WI38 (cell line): ENCODE measurements around the gene CEACAM21.

ENCODE experiments used
- H3K4me3 ChIP-seq: 2 replicates; pipeline ENCODE4 v1.5.1; 2011; ENCODE audit warnings: low read depth, mild to moderate bottlenecking, control low read depth, low read length
- CTCF ChIP-seq: IDR thresholded peaks from 2 replicates; pipeline ENCODE4 v1.5.1; 2012; ENCODE audit warnings: low read depth, mild to moderate bottlenecking, control low read depth, low read length

CEACAM21 gene

GRCh38 chr19:41543582-41543981 is 32.4 kb upstream of the CEACAM21 start:
- TF ChIP-seq CTCF, result no peak
- no peak overlapping the region for H3K4me3 ChIP-seq

GRCh38 chr19:41545547-41545946 is 30.4 kb upstream of the CEACAM21 start:
- TF ChIP-seq CTCF, result no peak
- H3K4me3 ChIP-seq, result no peak overlapping the region

- no peak for TF ChIP-seq CTCF
- H3K4me3 ChIP-seq, result no peak overlapping the region
These were observed 29.6 kb upstream of the CEACAM21 start for GRCh38 chr19:41546386-41546789.

GRCh38 chr19:41546961-41547360 is 29.0 kb upstream of the CEACAM21 start:
- H3K4me3 ChIP-seq, result no peak overlapping the region
- no peak for TF ChIP-seq CTCF

GRCh38 chr19:41547569-41547968 is 28.4 kb upstream of the CEACAM21 start:
- no peak overlapping the region for H3K4me3 ChIP-seq
- no peak for TF ChIP-seq CTCF

GRCh38 chr19:41548047-41548446 is 27.9 kb upstream of the CEACAM21 start:
- no peak for TF ChIP-seq CTCF
- H3K4me3 ChIP-seq, result no peak overlapping the region

GRCh38 chr19:41548954-41549688 is 26.8 kb upstream of the CEACAM21 start:
- H3K4me3 ChIP-seq, result no peak overlapping the region
- no peak for TF ChIP-seq CTCF
